ENCODE measurements around the gene ARL5C.

The ARL5C gene, protein sequence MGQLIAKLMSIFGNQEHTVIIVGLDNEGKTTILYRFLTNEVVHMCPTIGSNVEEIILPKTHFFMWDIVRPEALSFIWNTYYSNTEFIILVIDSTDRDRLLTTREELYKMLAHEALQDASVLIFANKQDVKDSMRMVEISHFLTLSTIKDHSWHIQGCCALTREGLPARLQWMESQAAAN

DNA sequence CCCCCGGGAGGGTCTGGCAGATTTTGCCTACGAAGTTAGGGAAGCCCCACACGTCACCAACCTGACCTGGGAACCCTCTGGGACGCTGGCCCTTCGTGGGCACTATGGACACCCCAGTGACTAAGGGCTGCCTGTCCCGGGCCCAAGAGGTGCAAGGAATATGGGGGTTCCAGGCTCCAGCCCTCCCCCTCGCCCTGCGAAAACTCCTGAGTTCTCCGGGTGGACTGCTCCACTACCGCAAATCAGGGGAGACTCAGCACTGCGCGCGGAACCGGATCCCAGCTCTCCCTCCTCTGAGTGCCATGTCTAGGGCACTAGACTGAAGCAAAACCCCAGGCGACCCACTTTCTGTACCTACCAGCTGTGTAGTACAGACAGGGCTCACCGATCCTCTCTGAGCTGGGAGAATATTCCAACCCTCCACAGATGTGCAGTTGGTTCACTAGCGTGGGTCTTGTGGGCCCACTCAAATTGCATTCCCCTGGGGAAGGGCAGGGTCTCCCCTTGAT, at the start of gene ARL5C:
TSS of gene ARL5C (minus strand) at position 321 of the 509 bp plus-strand sequence. CDS start 401 bp downstream, outside the sequence.
- DNase-seq: no peak

DNA sequence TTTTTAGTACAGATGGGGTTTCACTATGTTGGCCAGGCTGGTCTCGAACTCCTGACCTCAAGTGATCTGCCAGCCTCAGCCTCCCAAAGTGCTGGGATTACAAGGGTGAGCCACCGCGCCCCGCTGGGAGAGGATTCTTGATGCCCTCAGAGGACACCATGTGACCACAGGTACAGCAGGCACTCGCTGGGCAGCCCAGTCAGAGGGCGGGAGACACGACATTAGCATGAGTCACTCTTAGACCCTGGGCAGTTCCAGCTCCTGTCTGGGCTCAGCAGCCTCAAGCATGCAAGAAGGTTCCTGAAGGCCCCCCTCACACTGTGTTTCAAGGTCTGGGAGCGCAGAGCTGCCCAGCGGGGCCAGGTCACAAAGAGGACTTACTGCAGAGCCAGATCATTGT, 47.9 kb upstream of the ARL5C start:
- DNase-seq: no peak

DNA sequence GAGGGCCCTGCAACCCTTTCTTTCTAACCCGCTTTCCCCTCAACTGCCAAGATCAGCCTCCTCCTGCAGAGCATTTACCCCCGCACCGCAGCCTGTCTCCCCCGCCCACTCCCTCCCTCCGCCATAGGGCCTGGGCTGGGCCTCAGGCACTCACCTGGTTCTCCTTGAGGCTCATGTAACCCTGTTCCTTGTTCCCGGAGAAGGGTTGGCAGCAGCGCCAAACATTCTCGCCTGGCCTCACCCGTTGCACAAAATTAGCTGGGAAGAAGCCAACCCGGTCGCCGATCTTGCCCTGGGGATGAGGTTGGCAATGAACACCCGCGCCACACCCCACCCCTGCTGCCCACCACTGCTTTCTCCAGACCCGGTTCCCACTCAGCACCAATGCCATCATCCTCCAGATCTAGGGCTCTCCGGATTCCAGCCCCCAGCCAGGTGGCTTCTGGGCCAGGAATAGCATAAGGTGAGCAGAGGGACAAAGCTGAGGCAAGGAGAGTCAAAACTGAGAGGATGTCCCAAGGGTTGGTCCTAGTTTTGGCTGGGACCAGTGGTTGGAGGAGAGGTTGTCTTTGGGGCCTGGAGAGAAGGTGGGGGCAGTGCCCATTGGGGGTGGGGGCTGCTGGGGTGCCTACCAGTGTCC, 47.0 kb upstream of the ARL5C start:
- no peak for DNase-seq

DNA sequence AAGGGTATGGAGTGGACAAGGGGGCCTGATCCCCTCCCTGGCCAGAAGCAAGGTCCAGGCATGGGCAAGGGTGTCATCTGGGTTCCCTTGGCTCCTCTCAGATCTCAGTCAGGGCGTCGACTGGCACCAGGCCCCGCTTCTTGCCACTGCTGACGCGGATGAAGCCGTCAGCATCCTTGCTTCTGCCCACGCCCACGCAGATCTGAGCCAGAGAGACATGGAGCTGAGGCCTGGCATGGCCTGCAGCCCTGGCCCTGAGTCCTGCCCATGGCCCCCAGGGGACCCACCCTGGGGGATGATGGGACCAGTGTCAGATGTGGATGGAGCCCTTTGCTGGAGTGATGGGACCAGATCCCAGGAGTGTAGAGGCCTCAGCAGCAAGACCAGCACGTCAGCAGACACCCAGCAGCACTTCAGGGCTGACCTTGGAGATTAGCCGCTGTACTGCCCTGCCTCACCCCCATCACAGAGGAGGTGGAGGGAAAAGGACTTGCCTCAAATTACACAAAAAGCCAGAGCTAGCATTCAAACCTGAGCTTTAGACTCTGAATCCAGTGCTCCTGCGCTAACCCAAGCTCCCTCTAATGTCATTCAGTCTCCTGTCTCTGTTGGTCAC, 46.3 kb upstream of the ARL5C start:
- no peak for DNase-seq

DNA sequence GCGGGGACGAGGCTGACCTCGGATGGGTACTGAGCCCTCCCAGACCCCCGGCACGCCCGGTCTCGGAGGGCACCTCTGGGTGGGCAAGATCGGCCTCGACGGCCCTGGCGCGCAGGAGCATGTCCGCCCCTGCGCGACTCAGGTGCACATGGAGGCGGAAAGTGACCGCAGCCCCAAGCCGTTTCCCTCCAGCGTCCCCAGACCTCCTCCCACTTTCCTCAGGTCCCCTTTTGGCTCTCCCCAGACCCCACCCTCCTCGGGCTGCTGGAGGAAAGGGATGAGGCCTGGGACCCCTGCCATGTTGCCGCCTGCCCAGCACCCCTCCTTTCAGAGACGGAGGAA, 44.1 kb upstream of the ARL5C start:
- no peak for DNase-seq

DNA sequence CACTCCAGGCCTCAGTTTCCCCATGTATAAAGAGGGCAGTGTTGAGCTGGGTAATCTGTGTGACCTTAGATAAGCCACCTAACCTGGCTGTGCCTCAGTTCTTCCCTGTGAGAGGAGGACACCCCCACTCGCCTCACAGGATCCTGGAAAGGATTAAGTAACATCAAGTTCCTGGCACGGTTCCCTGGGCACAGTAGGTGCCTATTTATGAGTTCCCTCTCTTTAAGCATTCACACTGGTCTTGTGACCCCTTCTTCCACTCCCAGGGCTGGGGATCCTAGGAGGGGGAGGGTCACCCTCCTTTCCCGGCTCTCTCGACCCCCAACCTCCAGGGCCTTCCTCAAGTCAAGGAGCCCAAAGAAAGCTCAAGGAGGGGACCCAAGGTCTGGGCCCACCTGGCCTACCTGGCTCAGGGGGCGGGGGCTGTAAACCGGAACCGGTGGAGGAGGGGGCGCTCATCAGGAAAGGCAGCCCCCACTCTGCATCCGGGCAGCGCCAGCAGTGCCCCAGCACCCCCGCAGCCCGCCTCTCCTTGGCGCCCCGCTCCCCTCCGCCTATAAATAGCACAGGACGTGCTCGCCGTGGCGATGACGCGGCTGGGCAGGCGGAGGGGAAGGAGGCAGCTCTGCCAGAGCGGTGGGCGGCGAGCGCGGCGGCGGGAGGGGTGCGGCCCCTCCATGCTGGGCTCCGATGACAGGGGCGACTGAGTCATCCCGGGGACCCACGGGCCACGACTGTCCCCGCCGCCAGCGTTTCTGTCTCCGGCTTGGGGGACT, 43.5 kb upstream of the ARL5C start:
- peak; percentile 90 for DNase-seq

DNA sequence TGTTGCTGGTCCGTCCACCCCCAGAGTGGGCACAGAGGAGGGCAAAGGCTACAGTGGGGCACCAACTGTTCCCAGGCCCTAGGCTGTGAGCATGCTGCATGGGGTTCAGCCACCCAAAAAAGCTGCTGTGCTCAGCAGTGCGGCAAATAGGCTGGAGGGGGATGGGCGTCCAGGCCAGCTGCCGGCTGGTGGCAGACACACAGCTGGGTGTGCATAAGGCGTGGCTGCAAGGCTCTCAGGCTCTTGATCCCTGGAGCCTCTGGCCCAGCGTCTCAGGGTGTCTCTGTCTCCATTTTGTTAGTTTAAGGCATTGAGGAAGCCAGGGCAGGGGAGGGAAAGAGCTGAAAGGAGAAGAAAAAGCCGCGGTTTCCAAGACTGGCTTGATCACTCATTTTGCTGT, 42.9 kb upstream of the ARL5C start:
- no peak for DNase-seq

DNA sequence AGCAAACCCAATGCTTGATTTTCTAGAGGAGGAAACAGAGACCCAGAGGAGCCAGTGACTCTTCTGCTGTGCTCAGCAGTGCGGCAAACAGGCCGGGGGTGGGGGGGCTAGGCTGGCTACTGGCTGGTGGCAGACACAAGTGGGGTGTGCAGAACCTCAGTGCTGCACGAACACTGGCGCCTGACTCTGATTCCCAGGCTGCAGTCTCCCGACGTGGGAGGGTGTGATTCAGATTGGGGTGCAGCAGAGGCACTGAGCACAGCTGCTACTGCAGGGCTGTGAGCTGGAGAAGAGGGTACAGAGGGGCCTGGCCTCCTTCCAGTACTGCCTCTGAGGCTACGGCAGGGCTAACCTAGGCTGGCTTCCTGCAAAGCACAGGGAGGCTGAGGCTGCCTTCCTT, 42.2 kb upstream of the ARL5C start:
- DNase-seq: no peak

DNA sequence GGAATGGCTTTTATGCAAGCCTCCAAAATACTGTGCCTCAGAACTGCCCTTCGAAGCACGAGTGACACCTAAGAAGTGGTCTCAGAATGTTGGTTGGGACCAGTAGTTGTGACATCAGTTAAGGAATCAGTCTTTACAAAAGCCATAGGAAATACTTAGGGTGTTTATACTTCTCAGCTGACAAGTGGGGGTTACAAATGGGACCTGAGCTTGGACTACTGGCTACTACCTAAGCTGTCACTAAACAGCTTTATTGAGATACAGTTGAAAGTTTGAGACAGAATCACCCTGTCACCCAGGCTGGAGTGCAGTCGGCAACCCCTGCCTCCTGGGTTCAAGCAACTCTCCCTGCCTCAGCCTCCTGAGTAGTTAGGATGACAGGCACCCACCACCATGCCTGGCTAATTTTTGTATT, 39.2 kb upstream of the ARL5C start:
- DNase-seq: no peak

DNA sequence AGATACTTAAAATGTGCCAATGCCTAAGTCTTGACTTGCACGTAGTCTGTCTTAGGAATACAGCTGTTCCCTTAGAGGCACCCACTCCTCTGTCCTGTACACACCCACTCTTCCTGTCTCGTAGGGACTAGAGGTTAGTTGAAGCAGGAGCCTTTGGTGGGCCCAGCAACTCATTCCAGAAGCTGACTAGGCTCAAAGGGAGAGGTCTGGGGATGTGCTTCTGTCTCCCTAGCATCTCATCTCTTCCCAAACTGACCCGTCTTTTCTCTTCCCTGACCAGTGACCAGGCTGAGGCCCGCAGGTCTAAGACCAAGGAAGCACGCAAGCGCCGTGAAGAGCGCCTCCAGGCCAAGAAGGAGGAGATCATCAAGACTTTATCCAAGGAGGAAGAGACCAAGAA, 38.3 kb upstream of the ARL5C start:
- DNase-seq: no peak

DNA sequence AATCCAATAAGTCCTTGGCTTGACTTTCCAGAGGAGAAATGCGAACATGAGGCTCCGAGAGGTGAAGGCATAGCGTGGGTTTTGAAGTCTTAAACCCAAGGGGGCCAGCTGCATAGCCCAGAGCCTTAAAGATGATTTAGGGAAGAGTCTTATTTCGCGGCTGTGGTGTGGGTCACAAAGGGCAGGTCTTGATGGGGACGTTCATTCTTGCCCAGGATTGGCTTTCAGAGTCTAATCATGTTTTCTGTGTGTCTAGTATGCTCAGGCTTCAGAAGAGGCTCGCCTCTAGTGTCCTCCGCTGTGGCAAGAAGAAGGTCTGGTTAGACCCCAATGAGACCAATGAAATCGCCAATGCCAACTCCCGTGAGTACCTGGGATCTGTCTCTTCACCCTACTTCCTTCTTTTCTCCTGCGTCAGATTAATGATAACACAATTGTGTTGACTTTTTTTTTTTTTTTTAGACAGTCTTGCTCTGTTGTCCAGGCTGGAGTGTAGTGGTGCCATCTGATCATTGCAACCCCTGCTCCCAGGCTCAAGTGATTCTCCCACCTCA, 35.1 kb upstream of the ARL5C start:
- no peak for DNase-seq

DNA sequence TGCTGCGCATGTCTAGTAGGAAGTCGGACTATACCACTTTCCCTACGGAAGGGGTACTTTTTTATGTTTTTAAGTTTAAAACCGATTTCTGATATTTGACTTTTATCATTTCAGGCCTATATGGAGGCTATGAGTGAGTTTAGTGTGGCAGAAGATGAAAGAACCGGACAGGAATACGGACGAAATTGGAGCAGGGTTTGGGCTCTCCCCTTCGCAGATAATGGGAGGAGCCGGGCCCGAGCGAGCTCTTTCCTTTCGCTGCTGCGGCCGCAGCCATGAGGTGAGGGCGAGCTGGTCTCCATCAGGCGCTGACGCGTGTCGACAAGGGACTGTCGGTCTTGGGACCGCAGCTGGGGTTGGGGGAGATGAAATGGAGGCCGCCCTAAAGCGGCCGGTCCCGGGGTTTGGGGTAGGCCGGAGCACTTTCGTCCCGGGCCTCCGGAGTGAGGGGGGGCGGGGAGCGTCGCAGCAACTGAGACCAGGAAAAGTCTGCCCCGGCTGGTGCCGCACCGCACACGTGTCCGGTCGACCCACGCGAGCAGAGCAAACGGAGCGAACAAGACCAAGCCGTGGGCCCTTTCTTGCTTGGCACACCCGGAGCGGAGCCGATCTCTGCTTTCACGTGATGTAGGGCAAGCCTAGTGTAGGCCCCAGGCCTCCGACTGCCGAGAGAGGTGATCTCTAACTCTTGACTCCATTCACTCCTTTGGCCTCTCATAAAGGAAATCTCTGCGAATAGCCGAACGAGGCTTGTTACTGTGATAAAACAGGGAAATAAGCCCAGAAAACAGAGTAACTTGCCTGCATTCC, 34.3 kb upstream of the ARL5C start, which contains the start of gene RPL19:
TSS of gene RPL19 (plus strand) at position 214 of the 810 bp plus-strand sequence. CDS start at position 276, 62 bp downstream.
- DNase-seq: peak; percentile 92

DNA sequence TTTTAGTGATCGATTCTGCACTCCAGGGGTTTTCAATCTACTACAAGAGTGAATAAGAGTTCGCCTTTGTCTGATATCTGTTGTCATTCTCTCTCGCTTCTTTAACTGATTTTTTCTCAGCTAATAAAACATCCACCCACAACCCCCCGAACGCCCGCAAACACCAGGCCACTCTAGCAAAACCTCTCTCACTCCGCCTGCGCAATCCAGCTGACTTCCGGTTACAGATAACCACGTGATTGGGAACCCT, 33.8 kb upstream of the ARL5C start:
- DNase-seq: peak; percentile 95

DNA sequence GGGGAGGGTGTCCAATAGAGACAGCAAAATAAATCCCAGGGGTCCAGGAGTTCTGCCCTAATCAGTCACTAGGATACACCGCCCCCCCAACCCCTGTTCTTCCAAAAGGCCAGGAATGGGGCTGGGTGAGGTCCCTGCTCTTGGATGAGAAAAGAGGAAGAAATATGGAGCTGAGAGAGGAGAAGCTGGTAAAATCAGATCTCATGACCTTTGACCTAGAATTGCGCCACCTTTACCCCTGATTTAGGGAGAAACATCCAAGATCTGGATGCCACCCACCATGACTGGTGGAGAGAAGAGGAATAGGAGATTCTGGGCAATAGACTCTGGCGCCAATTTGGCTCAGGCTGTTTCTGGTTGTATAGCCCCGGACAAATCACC, 32.2 kb upstream of the ARL5C start:
- DNase-seq: no peak

DNA sequence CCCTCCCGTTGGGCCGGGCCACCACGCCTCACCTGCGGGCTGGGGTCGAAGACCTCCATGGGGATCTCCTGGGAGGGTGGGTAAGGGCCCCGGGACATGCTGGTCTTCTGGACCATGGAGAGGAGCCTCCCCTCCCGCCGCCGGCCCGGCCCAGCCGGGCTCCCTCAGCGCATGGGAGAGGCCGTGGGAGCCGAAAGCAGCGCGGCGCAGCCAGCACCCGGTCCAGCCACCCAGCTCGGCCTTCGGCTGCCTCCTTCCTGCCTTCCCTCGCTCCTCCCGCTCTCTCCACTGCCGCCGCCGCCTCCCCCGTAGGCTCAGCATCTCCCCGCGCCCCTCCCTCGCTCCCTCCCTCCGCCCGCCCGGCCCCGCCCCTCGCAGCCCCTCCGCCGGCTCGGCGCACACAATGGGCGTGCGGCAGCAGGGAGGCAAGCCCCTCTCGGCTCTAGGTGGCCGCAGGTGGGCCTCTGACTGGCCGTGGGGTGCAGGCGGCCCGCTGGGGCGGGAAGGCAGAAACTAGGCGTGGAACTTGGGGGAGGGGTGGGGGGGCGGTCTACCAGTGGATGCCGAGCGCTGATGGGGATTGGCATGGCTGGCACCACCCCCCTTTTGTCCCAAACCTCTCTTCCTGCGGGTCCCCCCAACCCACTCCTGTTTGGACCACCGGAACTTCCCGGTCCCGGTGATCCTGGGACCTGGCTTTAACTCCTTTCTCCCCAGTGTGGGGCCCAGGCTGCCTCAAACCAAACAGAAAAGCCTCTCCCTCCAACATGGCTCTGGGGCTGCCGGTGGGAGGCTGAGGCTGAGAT, 31.6 kb upstream of the ARL5C start, which contains the start of gene CACNB1:
TSS of gene CACNB1 (minus strand) at position 290 of the 806 bp plus-strand sequence. CDS start at position 116, 174 bp downstream.
- peak; percentile 89 for DNase-seq

DNA sequence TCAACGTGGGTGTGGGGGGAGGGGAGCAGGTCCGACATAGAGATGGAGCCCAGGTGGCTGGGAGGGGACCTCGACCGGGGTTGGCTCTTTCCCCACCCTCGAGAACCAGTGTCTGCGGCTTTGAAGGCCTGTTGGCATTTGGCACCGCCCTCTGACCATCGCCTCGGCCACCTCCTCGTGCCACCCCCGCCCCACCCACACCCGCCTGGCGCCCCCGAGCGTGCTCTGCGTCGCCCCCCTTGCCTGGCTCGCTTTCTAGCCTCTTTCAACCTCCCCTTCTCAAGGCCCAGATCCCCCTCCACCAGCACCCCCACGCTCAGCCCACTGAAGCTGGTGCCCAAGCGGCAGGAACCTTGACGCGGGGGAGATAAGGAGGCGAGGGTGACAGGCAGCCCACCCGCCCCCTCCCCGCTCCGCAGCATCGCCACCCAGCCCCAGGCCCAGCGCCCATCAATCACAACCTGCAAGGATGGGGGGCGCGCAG, 30.9 kb upstream of the ARL5C start:
- DNase-seq: no peak

DNA sequence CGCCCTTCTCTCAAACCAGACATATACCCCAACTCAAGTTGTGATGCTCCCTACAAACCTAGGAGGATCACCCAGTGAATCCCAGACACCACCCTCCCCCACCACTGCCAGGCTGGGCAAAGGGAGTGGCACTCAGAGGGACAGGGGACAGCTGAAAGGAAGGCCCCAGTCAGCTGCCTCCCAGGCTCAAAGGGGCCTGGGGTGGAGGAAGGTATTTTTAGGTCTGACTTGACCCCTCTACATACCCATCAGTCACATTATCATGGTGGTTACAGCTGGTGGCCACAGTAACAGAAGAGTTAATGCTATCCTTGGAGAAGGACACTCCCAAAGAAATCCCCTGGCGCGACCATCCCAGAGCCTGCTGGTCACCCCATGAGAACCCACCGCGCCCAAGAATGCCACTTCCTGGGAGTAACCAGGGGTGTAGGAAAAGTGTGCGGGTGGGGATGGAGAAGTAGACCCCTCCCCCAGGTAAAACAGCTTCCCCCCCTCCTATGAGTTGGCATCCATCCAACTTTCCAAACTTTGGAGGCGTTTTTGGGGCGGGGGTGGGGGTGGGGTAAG, 30.4 kb upstream of the ARL5C start:
- DNase-seq: no peak

DNA sequence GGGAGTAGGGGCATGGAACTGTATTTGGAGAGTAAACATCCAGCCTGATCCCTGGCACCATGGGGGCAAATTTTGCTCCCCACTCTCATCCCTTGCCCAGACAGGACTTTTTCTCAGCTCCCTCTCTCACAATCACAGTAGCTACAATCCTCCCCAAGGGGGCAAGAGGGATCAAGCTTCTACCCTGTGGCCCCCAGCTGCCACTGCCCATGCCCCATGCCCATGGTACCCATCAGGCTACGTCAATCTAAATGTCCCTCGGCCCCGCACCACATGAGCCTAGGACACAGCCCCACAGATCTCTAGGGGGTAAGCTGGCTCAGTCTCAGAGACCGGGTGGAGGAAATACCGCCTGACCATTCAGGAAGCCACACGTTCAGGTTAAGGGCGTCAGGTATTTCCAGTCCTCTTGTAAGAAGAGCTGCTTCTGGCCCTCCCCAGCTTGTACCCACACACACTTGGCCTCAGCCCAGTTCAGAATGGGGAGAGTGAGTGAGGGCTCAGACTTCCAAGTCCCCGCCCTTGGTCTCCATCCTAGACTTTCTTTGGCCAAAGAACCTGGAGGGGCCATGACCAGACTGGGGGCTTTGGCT, 29.7 kb upstream of the ARL5C start:
- no peak for DNase-seq

DNA sequence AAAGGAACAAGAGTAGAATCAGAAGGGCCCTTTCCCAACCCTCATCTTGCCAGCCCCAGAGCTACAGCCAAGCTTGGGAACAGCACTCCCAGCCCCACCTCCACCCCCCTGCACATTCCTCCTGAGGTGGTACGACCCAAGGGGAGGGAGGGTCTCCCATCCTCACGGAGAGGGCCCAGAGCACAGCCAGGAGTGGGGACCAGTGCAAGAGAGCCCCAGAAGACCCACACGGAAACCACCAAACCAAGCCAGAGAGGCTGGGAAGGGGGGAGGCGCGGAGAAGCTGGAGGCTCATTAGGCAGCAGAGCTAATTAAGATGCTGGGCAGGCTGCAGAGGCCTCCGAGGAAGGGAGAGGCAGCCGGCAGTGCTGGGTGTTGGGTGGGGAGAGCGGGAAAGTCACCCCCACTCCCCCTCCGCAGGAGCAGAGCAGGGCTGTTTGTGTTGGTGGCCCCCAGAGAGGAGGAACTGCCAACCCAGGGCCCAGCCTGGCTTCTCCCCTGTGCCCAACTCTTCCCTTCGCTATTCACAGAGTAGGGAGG, 29.1 kb upstream of the ARL5C start:
- DNase-seq: no peak

Data from activated effector memory CD4-positive, alpha-beta T cell treated with anti-CD3 and anti-CD28 coated beads, Interleukin-2, amount 50 U/mL, for 16 hours (primary cell).